Tibial nerve (tissue), 4 donors: ENCODE measurements around the gene ATXN10. TPM values are rescaled to one million over a fixed set of nuclear protein-coding genes. Genes with fewer than 3 reads are reported as not detected.

Experiments used
- DNase-seq, 2 donors: peaks; one replicate each; pipeline ENCODE4 v3.0.0-alpha.2; 2019; ENCODE audit warnings: low spot score in 2 of 2
- H3K27ac ChIP-seq, 4 donors: fragments of 200-600 bp; sonication (generic) in 3 of 4; one replicate each; pipeline ENCODE4 v1.5.1; 2017 to 2019; ENCODE audit warnings: mild to moderate bottlenecking in 1 of 4
- H3K27me3 ChIP-seq, 2 donors: fragments of 200-600 bp; sonication (generic) in 1 of 2; one replicate each; pipeline versions ENCODE4 v1.5.1 to v1.6.0; 2017 to 2019
- H3K36me3 ChIP-seq, 3 donors: fragments of 200-600 bp; sonication (generic); one replicate each; pipeline ENCODE4 v1.5.1; 2018 to 2019
- H3K4me1 ChIP-seq, 4 donors: fragments of 200-600 bp; sonication (generic) in 3 of 4; one replicate each; pipeline ENCODE4 v1.5.1; 2017 to 2019
- H3K4me3 ChIP-seq, 4 donors: fragments of 200-600 bp; sonication (generic) in 3 of 4; one replicate each; pipeline ENCODE4 v1.5.1; 2017 to 2019; ENCODE audit warnings: mild to moderate bottlenecking in 1 of 4, moderate library complexity in 1 of 4
- H3K9me3 ChIP-seq, 4 donors: fragments of 200-600 bp; sonication (generic) in 3 of 4; one replicate each; pipeline ENCODE4 v1.5.1; 2017 to 2019
- EP300 ChIP-seq, 2 donors: sonication (generic); formaldehyde crosslinking; IDR thresholded peaks; one replicate each; pipeline ENCODE4 v1.6.1; 2017; ENCODE audit warnings: antibody characterized with exemption in 2 of 2, mild to moderate bottlenecking in 1 of 2
- POLR2A ChIP-seq, 2 donors: fragments of 450-650 bp; IDR thresholded peaks; one replicate each; pipeline ENCODE4 v1.6.1; 2017; ENCODE audit warnings: antibody characterized with exemption in 2 of 2, mild to moderate bottlenecking in 2 of 2, moderate library complexity in 2 of 2
- WGBS, 2 donors: methylation state at CpG; one replicate each; pipeline ENCODE4 v1.1.5; 2018; 5-methylcytosine and 5-hydroxymethylcytosine counted together
- total RNA-seq, 4 donors: library from RNA; depleted of rRNA; stranded (reverse); fragments of >200 nt; gene quantifications; one replicate each; pipeline ENCODE4 v1.1.0, GENCODE V29; 2016
- TF ChIP-seq, protein P1 (sequence below), 5 experiments: fragments of 200-600 bp in 3 of 5; fragments of 450-650 bp in 2 of 5; sonication (generic) in 3 of 5; IDR thresholded peaks; one replicate each; pipeline ENCODE4 v1.5.1; 2016 to 2019; ENCODE audit warnings: antibody characterized with exemption in 5 of 5, mild to moderate bottlenecking in 3 of 5, moderate library complexity in 2 of 5

Gene ATXN10
- total RNA-seq, 4 donors from 2014 or later, result 163 to 197 (median 178) TPM

DNA sequence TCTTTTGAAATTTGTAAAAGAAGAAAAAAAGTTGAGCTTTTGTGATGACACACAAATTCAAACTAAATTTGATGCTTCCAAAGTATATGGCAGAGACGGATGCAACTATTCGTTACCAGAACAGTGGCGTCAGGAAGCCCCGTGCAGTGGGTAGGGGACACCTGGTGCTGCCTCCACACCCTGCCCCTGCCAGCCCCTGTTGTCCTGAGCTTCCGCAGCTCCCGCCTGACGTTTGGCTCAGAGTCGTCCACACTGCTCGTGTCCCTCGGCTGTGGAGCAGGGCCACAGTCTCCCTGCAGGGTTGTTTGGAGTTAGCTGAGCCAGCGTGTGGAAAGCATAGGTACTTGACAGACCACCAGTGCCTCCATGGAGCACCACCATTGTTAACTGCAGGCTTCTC, 86.3 kb downstream of the ATXN10 start:
- peaks cover 0 to 30% (median 4%) of the 10 kb centered on the region in 4 donors for H3K4me1 ChIP-seq

DNA sequence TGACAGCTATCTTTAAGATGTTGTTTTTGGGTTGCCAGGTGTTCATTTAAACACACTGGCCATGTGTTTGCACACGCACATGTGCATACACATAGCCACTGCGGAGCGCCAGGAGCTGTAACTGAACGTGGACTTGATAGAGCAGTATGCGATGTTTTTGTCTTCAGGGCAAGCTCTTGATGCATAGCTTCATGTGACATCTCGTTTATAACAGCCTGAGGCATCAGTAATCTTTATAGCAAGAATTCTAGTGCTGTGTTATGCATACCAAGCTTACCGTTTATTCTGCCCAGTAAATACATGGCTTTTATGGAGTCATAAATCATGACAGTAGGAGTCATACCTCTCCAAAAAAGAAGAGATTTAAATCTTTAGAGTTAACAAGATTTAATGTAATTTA, 87.0 kb downstream of the ATXN10 start:
- Histone ChIP-seq H3K4me1 (peaks cover 0 to 33% (median 4%) of the 10 kb centered on the region in 4 donors), H3K27ac (no peak overlapping the region), H3K9me3 (no peaks in the 10 kb centered on the region), H3K4me3 (no peak overlapping the region), H3K36me3 (peaks cover 0 to 12% (median 0%) of the 10 kb centered on the region in 3 donors), H3K27me3 (no peaks in the 10 kb centered on the region)
- TF ChIP-seq POLR2A (IDR thresholded peaks at IDR 0.05), result no peak
- no peak for DNase-seq
- 79 to 82% methylated on average over 7 of the region's 7 CpGs for WGBS, 2 donors

More for the DNA sequence above, 86.3 kb downstream of the ATXN10 start:
- WGBS, 2 donors, result 86 to 91% methylated on average over 11 of the region's 11 CpGs
- peaks cover 0 to 13% (median 0%) of the 10 kb centered on the region in 3 donors for H3K36me3 ChIP-seq
- H3K9me3 ChIP-seq, result no peaks in the 10 kb centered on the region
- no peaks in the 10 kb centered on the region for H3K27me3 ChIP-seq
- no peak for DNase-seq
- H3K4me3 ChIP-seq, result no peak overlapping the region
- no peak overlapping the region for H3K27ac ChIP-seq
- TF ChIP-seq POLR2A (IDR thresholded peaks at IDR 0.05) (no peak), EP300 (IDR thresholded peaks at IDR 0.05) (no peak)
- TF ChIP-seq, protein P1, sequence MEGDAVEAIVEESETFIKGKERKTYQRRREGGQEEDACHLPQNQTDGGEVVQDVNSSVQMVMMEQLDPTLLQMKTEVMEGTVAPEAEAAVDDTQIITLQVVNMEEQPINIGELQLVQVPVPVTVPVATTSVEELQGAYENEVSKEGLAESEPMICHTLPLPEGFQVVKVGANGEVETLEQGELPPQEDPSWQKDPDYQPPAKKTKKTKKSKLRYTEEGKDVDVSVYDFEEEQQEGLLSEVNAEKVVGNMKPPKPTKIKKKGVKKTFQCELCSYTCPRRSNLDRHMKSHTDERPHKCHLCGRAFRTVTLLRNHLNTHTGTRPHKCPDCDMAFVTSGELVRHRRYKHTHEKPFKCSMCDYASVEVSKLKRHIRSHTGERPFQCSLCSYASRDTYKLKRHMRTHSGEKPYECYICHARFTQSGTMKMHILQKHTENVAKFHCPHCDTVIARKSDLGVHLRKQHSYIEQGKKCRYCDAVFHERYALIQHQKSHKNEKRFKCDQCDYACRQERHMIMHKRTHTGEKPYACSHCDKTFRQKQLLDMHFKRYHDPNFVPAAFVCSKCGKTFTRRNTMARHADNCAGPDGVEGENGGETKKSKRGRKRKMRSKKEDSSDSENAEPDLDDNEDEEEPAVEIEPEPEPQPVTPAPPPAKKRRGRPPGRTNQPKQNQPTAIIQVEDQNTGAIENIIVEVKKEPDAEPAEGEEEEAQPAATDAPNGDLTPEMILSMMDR (IDR thresholded peaks at IDR 0.05), result no peak

DNA sequence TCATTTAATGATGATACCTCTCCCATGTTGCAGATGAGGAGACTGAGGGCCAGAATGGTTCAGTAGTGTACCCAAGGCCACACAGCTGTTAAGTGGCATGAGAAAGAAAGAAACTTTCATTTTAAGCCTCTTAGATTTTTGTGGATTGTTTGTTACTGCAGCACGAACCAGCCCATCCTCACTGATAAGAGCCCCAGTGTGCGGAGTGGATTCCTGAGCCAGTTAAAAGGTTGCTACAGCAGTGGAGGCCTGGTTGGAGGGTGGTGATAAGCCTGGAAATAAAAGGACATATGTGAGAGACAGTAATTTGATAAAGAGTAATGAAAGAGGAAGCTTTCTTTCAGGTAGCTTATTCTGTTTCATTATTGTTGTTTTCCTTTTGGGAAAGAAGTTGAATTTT, 89.0 kb downstream of the ATXN10 start:
- DNase-seq, result no peak
- no peak for TF ChIP-seq EP300 (IDR thresholded peaks at IDR 0.05)
- no peak for TF ChIP-seq POLR2A (IDR thresholded peaks at IDR 0.05)
- TF ChIP-seq, protein P1 (IDR thresholded peaks at IDR 0.05), result no peak
- H3K9me3 ChIP-seq, result no peaks in the 10 kb centered on the region
- WGBS, 2 donors, result 98 to 100% methylated on average over 2 of the region's 2 CpGs
- no peak overlapping the region for H3K4me3 ChIP-seq
- peaks cover 0 to 33% (median 4%) of the 10 kb centered on the region in 4 donors for H3K4me1 ChIP-seq
- H3K36me3 ChIP-seq, result peaks cover 0 to 18% (median 0%) of the 10 kb centered on the region in 3 donors
- H3K27ac ChIP-seq, result no peak overlapping the region
- no peaks in the 10 kb centered on the region for H3K27me3 ChIP-seq

DNA sequence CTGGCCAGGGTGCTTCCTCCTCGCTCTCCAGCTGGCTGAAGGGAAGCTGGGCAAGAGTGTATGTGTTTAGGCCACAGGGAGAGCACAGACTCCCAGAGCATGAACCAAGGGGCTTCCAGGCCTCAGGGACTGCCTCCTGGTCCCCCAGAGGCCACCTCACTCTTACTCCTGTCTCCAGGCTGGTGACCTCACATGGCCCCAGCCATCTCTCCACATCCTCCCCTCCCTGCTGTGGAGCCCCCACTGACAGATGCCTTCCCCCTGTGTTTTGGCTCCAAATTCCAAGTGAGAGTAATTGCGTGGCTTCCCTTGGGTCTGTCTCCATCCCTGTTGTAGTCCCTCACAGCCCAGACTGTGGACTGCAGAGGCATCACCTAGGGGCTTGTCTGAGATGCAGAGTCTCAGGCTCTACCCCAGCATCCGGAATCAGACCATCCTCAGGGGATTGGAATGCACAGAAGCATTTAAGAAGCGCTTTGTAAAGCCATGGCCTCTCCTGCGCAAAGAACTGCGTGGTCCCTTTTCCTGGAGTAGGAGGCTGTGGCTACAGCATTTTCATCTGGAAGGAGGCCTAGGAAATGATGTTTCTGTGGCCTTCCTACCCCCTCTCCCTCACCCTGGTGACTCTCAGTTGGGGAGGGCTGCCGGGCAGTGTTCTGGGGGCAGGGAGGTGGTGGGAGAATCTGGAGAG, 91.1 kb downstream of the ATXN10 start:
- TF ChIP-seq EP300 (IDR thresholded peaks at IDR 0.05) (no peak), POLR2A (IDR thresholded peaks at IDR 0.05) (no peak)
- TF ChIP-seq, protein P1 (IDR thresholded peaks at IDR 0.05), result no peak
- H3K36me3 ChIP-seq, result peaks cover 0 to 18% (median 0%) of the 10 kb centered on the region in 3 donors
- H3K4me1 ChIP-seq, result peaks cover 0 to 17% (median 3%) of the 10 kb centered on the region in 4 donors
- H3K4me3 ChIP-seq, result no peak overlapping the region
- H3K27me3 ChIP-seq, result no peaks in the 10 kb centered on the region
- DNase-seq, result no peak
- H3K27ac ChIP-seq, result no peak overlapping the region
- H3K9me3 ChIP-seq, result no peaks in the 10 kb centered on the region
- 73 to 83% methylated on average over 7 of the region's 7 CpGs for WGBS, 2 donors

DNA sequence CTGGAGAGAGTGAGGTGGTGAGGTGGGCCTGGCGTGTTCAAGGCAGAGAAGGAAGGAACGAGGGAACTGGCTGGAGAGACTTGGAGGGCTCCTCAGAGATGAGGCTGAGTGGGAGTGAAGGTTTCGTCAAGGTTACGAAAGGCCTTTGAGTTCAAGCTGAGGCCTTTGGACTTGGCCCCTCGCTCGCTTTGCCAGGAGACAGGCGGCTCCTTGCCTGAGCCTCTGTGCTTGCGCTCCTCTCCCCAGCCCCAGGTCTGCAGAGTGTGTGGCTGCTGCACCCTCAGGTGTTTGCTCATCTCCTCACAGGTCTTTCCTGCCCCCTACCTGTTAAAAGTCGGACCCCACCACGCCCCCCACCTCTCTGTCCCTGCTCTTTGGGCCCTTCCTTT, 91.6 kb downstream of the ATXN10 start:
- Histone ChIP-seq H3K9me3 (no peaks in the 10 kb centered on the region), H3K27me3 (no peaks in the 10 kb centered on the region), H3K4me3 (no peak overlapping the region), H3K27ac (no peak overlapping the region), H3K4me1 (peaks cover 0 to 12% (median under 1%) of the 10 kb centered on the region in 4 donors), H3K36me3 (peaks cover 0 to 18% (median 0%) of the 10 kb centered on the region in 3 donors)
- DNase-seq, result no peak
- 65 to 76% methylated on average over 10 of the region's 10 CpGs for WGBS, 2 donors
- TF ChIP-seq POLR2A (IDR thresholded peaks at IDR 0.05), result no peak
- TF ChIP-seq EP300 (IDR thresholded peaks at IDR 0.05), result no peak
- TF ChIP-seq, protein P1 (IDR thresholded peaks at IDR 0.05), result no peak
